ENCODE measurements around the gene ATP6V1B1. TPM values are rescaled to one million over a fixed set of nuclear protein-coding genes. Genes with fewer than 3 reads are reported as not detected.

ATP6V1B1 gene
- total RNA-seq, 1 donor from 2014 or later = not detected

- Histone ChIP-seq H3K9me3 (no peaks in the 10 kb centered on the region), H3K27me3 (no peaks in the 10 kb centered on the region), H3K27ac (no peak overlapping the region), H3K4me1 (peaks cover 24% of the 10 kb centered on the region), H3K4me3 (no peak overlapping the region), H3K36me3 (no peaks in the 10 kb centered on the region)
- intact Hi-C loops (cut with DNase I) = no loop called here
- DNase-seq (ENCODE audit: extremely low spot score in 2 of 2) = no peak
- TF ChIP-seq POLR2AphosphoS5 (IDR thresholded peaks at IDR 0.05; ENCODE audit: insufficient read depth in 1 of 2, low read depth in 1 of 2) (no peak), POLR2A (IDR thresholded peaks at IDR 0.05) (no peak), CTCF (IDR thresholded peaks at IDR 0.05) (no peak)
Observed at GRCh38 chr2:70974592-70974991, 38.9 kb downstream of the ATP6V1B1 start.

GRCh38 chr2:70975237-70975636 is 39.5 kb downstream of the ATP6V1B1 start:
- no peak overlapping the region for H3K4me3 ChIP-seq
- DNase-seq (ENCODE audit: extremely low spot score in 2 of 2) = no peak
- H3K4me1 ChIP-seq = peaks cover 24% of the 10 kb centered on the region
- H3K27ac ChIP-seq = no peak overlapping the region
- H3K36me3 ChIP-seq = no peaks in the 10 kb centered on the region
- no peaks in the 10 kb centered on the region for H3K9me3 ChIP-seq
- no peaks in the 10 kb centered on the region for H3K27me3 ChIP-seq
- TF ChIP-seq POLR2AphosphoS5 (IDR thresholded peaks at IDR 0.05; ENCODE audit: insufficient read depth in 1 of 2, low read depth in 1 of 2) (no peak), POLR2A (IDR thresholded peaks at IDR 0.05) (no peak), CTCF (IDR thresholded peaks at IDR 0.05) (no peak)
- intact Hi-C loops (cut with DNase I) = no loop called here

GRCh38 chr2:70977605-70978205 is 42.0 kb downstream of the ATP6V1B1 start:
- Histone ChIP-seq H3K27ac (peak overlapping the region; percentile 92), H3K9me3 (no peaks in the 10 kb centered on the region), H3K27me3 (no peaks in the 10 kb centered on the region), H3K36me3 (no peaks in the 10 kb centered on the region), H3K4me1 (peaks cover 24% of the 10 kb centered on the region), H3K4me3 (peak overlapping the region; percentile 67 to 70)
- TF ChIP-seq POLR2A (IDR thresholded peaks at IDR 0.05) = no peak
- TF ChIP-seq CTCF (IDR thresholded peaks at IDR 0.05) = peak in 1 of 3 experiments; percentile 31
- TF ChIP-seq POLR2AphosphoS5 (IDR thresholded peaks at IDR 0.05; ENCODE audit: insufficient read depth in 1 of 2, low read depth in 1 of 2) = peak in 1 of 2 donors; percentile 51
- DNase-seq (ENCODE audit: extremely low spot score in 2 of 2) = peak; percentile 37 to 90
- intact Hi-C loops (cut with DNase I) = no loop called here

- DNase-seq (ENCODE audit: extremely low spot score in 2 of 2) = peak; percentile 34 to 85
- peak within 1 kb of the TSS; percentile 92 for H3K27ac ChIP-seq
- peaks cover 24% of the 10 kb centered on the region for H3K4me1 ChIP-seq
- peak in 1 of 2 donors; percentile 31 for TF ChIP-seq POLR2AphosphoS5 (IDR thresholded peaks at IDR 0.05; ENCODE audit: insufficient read depth in 1 of 2, low read depth in 1 of 2)
- no peak for TF ChIP-seq CTCF (IDR thresholded peaks at IDR 0.05)
- TF ChIP-seq POLR2A (IDR thresholded peaks at IDR 0.05) = no peak
- H3K36me3 ChIP-seq = no peaks in the 10 kb centered on the region
- H3K9me3 ChIP-seq = no peaks in the 10 kb centered on the region
- peak within 1 kb of the TSS; percentile 67 to 70 for H3K4me3 ChIP-seq
- intact Hi-C loops (cut with DNase I) = no loop called here
- H3K27me3 ChIP-seq = no peaks in the 10 kb centered on the region
Observed at GRCh38 chr2:70978341-70979179, 42.9 kb downstream of the ATP6V1B1 start, which contains the start of gene ANKRD53. ANKRD53 (plus strand) TSS chr2:70978630; CDS start chr2:70978646, 16 bp downstream.

GRCh38 chr2:70979180-70979488 is 43.4 kb downstream of the ATP6V1B1 start:
- H3K27ac ChIP-seq = peak overlapping the region; percentile 92
- TF ChIP-seq POLR2A (IDR thresholded peaks at IDR 0.05) (no peak), POLR2AphosphoS5 (IDR thresholded peaks at IDR 0.05; ENCODE audit: insufficient read depth in 1 of 2, low read depth in 1 of 2) (no peak), CTCF (IDR thresholded peaks at IDR 0.05) (no peak)
- H3K9me3 ChIP-seq = no peaks in the 10 kb centered on the region
- H3K27me3 ChIP-seq = no peaks in the 10 kb centered on the region
- peak overlapping the region; percentile 67 to 70 for H3K4me3 ChIP-seq
- intact Hi-C loops (cut with DNase I) = no loop called here
- peak; percentile 79 to 85 for DNase-seq (ENCODE audit: extremely low spot score in 2 of 2)
- no peaks in the 10 kb centered on the region for H3K36me3 ChIP-seq
- peaks cover 24% of the 10 kb centered on the region for H3K4me1 ChIP-seq
